IPS DF 6.9 (cell line): ENCODE data around the gene TREX2.

Experiments
- DNase-seq: peaks from one replicate; pipeline ENCODE4 v3.0.0-alpha.2; 2013; ENCODE audit warnings: low read depth, low spot score
- H3K27ac ChIP-seq: one replicate; pipeline ENCODE4 v1.5.1; 2013; ENCODE audit warnings: low read length, control low read depth
- H3K27me3 ChIP-seq: 2 replicates; pipeline ENCODE4 v1.6.1; 2013; ENCODE audit warnings: mild to moderate bottlenecking, low read length; ENCODE audit not compliant: control insufficient read depth, insufficient read depth
- H3K36me3 ChIP-seq: 2 replicates; pipeline ENCODE4 v1.6.1; 2013; ENCODE audit warnings: low read length; ENCODE audit not compliant: control insufficient read depth, insufficient read depth
- H3K4me1 ChIP-seq: 2 replicates; pipeline ENCODE4 v1.6.1; 2013; ENCODE audit warnings: low read length; ENCODE audit not compliant: control insufficient read depth, insufficient read depth
- H3K4me3 ChIP-seq: 2 replicates; pipeline ENCODE4 v1.5.1; 2013; ENCODE audit warnings: mild to moderate bottlenecking, low read length
- H3K9me3 ChIP-seq: 2 replicates; pipeline ENCODE4 v1.6.1; 2013; ENCODE audit warnings: low read length, inconsistent platforms; ENCODE audit not compliant: control insufficient read depth, insufficient read depth
- WGBS: extraction: QIAGEN DNeasy Blood & Tissue Kit; methylation state at CpG from one replicate; pipeline ENCODE4 v1.1.7; 2013; ENCODE audit warnings: mixed read lengths, missing lambda C conversion rate; ENCODE audit not compliant: insufficient read length, insufficient coverage; 5-methylcytosine and 5-hydroxymethylcytosine counted together

The TREX2 gene

GRCh38 chrX:153465691-153466380, 20.0 kb upstream of the TREX2 start:
- DNase-seq = no peak
- WGBS = no CpG with 5 or more reads among the region's 19 CpGs
- H3K9me3 ChIP-seq = no peaks in the 10 kb centered on the region
- no peak overlapping the region for H3K4me3 ChIP-seq
- H3K4me1 ChIP-seq = no peaks in the 10 kb centered on the region
- H3K27me3 ChIP-seq = no peaks in the 10 kb centered on the region
- H3K36me3 ChIP-seq = peaks cover 6% of the 10 kb centered on the region
- H3K27ac ChIP-seq = no peak overlapping the region

GRCh38 chrX:153464116-153464515, 18.3 kb upstream of the TREX2 start:
- H3K36me3 ChIP-seq = peaks cover 6% of the 10 kb centered on the region
- no CpG with 5 or more reads among the region's 5 CpGs for WGBS

DNA sequence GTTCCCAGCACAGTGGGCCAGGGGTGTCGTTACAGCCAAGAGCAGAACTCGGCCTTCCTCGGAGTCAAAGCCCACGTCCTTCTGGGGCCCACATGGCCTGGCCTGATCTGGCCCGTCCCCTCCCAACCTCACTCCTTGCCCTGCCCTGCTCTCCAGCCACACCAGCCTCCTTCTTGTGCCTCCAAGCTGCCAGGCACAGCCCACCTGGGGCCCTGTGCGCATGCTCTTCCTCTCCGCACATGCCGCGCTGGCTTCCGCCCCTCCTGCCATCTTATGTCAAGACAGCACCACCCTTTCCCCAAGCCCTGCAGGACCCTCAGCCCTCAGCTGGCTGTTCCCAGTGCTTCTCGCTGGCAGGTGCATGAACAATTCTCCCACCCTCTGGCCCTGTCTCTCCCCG, 17.7 kb upstream of the TREX2 start:
- Histone ChIP-seq H3K4me1 (no peaks in the 10 kb centered on the region), H3K27ac (no peak overlapping the region), H3K27me3 (no peaks in the 10 kb centered on the region), H3K36me3 (peaks cover 6% of the 10 kb centered on the region), H3K4me3 (no peak overlapping the region), H3K9me3 (no peaks in the 10 kb centered on the region)
- DNase-seq = no peak
- WGBS = no CpG with 5 or more reads among the region's 12 CpGs

More at GRCh38 chrX:153464116-153464515, 18.3 kb upstream of the TREX2 start:
- no peak overlapping the region for H3K27ac ChIP-seq
- no peaks in the 10 kb centered on the region for H3K27me3 ChIP-seq
- DNase-seq = no peak
- H3K4me1 ChIP-seq = no peaks in the 10 kb centered on the region
- H3K9me3 ChIP-seq = no peaks in the 10 kb centered on the region
- no peak overlapping the region for H3K4me3 ChIP-seq

DNA sequence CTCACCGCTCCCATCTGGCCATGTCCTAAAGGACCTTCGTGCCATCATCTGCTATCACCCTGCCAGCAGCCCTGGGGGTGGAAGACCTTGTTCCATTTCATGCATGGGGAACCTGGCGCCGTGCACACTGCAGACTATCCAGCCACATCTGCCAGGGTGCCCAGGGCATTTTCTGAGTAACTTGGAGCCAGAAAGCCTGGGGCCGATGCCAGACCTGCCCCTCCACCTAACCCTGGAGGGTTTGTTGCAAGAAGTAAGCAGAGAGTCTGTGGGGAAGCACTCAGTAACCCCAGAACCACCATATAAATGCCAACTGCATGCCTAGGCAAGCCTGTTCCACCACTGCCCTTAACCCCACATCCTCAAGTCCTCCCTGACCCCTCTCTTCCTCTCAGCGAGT, 17.2 kb upstream of the TREX2 start:
- H3K27ac ChIP-seq = no peak overlapping the region
- no peaks in the 10 kb centered on the region for H3K9me3 ChIP-seq
- no CpG with 5 or more reads among the region's 6 CpGs for WGBS
- no peak overlapping the region for H3K4me3 ChIP-seq
- H3K27me3 ChIP-seq = no peaks in the 10 kb centered on the region
- no peak for DNase-seq
- H3K4me1 ChIP-seq = no peaks in the 10 kb centered on the region
- H3K36me3 ChIP-seq = peaks cover 3% of the 10 kb centered on the region; the same call in 1 of the 2 replicates

- Histone ChIP-seq H3K27me3 (no peaks in the 10 kb centered on the region), H3K36me3 (no peaks in the 10 kb centered on the region; the same call in 1 of the 2 replicates), H3K9me3 (no peaks in the 10 kb centered on the region), H3K27ac (no peak overlapping the region), H3K4me3 (no peak overlapping the region), H3K4me1 (no peaks in the 10 kb centered on the region)
- no CpG with 5 or more reads among the region's 10 CpGs for WGBS
- DNase-seq = no peak
Observed at GRCh38 chrX:153462291-153462690, 16.4 kb upstream of the TREX2 start.

DNA sequence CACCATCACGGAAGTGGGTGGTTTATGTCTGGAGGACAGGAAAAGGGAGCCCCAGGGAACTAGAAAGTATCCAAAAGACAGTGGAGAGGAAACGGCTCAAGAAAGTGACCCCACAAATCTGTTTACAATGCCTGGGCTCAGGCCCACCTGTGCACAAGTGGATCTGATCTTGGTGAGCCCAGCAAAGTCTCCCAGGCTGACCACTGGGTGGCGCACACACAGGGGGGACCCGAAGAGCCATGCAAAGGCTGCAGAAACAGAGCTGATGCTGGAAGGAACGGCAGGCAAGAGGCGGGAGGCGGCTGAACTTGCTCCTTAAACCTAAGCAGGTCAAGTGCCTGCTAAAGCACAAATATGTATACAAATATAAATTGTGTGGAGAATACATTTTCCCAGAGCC, 15.0 kb upstream of the TREX2 start:
- Histone ChIP-seq H3K27ac (no peak overlapping the region), H3K27me3 (no peaks in the 10 kb centered on the region), H3K9me3 (no peaks in the 10 kb centered on the region), H3K4me1 (no peaks in the 10 kb centered on the region), H3K36me3 (peaks cover 4% of the 10 kb centered on the region; the same call in 1 of the 2 replicates), H3K4me3 (no peak overlapping the region)
- WGBS = no CpG with 5 or more reads among the region's 7 CpGs
- DNase-seq = no peak

GRCh38 chrX:153459986-153460385, 14.1 kb upstream of the TREX2 start:
- DNase-seq = no peak
- Histone ChIP-seq H3K27ac (no peak overlapping the region), H3K9me3 (no peaks in the 10 kb centered on the region), H3K27me3 (no peaks in the 10 kb centered on the region), H3K36me3 (peaks cover 9% of the 10 kb centered on the region), H3K4me3 (no peak overlapping the region), H3K4me1 (no peaks in the 10 kb centered on the region)
- whole genome bisulfite sequencing = no CpG with 5 or more reads among the region's 4 CpGs

DNA sequence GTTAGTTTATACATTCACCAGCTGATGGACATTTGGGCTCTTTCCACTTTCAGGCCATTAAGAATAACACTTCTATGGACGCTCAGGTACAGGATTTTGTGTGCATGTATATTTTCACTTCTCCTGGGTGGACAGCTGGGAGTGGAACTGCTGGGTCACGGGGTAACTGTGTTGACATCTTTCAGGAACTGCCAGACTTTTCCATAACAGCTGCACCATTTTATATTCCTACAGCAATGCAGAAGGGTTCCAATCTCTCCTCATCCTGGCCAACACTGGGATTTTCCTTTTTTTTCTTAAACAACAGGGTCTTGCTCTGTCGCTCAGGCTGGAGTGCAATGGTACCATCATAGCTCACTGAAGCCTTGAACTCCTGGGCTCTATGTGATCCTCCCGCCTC, 12.6 kb upstream of the TREX2 start:
- Histone ChIP-seq H3K27me3 (no peaks in the 10 kb centered on the region), H3K36me3 (peaks cover 13% of the 10 kb centered on the region), H3K9me3 (no peaks in the 10 kb centered on the region), H3K4me1 (no peaks in the 10 kb centered on the region), H3K4me3 (no peak overlapping the region), H3K27ac (no peak overlapping the region)
- no CpG with 5 or more reads among the region's 4 CpGs for WGBS
- no peak for DNase-seq

GRCh38 chrX:153457827-153458466, 12.1 kb upstream of the TREX2 start:
- no CpG with 5 or more reads among the region's 17 CpGs for WGBS
- Histone ChIP-seq H3K9me3 (no peaks in the 10 kb centered on the region), H3K4me3 (no peak overlapping the region), H3K36me3 (peaks cover 13% of the 10 kb centered on the region), H3K27ac (no peak overlapping the region), H3K27me3 (no peaks in the 10 kb centered on the region), H3K4me1 (no peaks in the 10 kb centered on the region)
- DNase-seq = no peak

DNA sequence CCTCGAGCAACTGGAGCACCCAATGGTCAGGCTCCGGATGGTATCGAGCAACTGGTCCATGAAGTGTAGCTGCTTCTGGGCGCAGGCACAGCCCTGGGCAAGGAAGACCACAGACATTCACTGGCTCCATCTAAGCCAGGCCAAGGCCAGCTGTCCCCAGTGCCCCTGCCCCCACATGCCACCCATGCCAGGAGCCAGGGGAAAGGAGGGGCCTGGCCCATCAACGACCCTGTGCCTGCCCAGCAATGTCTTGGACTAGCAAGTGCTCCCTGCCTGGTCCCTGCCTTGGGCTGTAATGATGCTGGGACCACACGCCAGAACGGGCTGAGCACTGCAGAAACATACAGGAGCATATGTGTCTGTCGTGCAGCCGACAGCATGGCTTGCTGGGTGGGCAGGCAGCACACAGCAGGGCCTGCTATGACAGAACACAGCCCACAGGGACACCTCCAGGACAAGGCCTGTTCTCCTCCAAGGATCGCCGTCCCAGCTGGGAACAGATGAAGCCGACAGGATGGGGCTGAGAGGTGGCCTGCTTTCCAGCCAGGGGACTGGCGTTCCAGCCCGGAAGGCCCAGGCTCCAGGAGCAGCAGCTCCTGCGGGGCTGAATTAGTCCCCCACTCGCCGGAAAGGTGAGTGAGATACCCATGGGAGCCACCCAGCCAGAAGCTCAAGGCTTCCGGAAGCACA, 11.4 kb upstream of the TREX2 start:
- Histone ChIP-seq H3K4me1 (no peaks in the 10 kb centered on the region), H3K9me3 (no peaks in the 10 kb centered on the region), H3K36me3 (peaks cover 13% of the 10 kb centered on the region), H3K27me3 (no peaks in the 10 kb centered on the region), H3K4me3 (no peak overlapping the region), H3K27ac (no peak overlapping the region)
- DNase-seq = no peak
- WGBS = no CpG with 5 or more reads among the region's 18 CpGs
